Measurements from ENCODE around the gene CBX8. TPM values are rescaled to one million over a fixed set of nuclear protein-coding genes. Genes with fewer than 3 reads are reported as not detected.

Gene CBX8
- total RNA-seq, 1 experiment from 2014 or later = 36.6 TPM

- CTCF ChIA-PET = interaction anchor here (1.7 kb wide), 1 partner anchor 12 kb away, joined by 7 read pairs; the partner anchor contains the start of gene CBX8
- peaks cover 5% of the 10 kb centered on the region for H3K4me1 Mint-ChIP-seq (ENCODE audit: low read depth, unreplicated experiment)
Measured at GRCh38 chr17:79785017-79785899, 11.6 kb downstream of the CBX8 start.

GRCh38 chr17:79784353-79785016 is 12.4 kb downstream of the CBX8 start:
- no peak overlapping the region for H3K27ac Mint-ChIP-seq (ENCODE audit: unreplicated experiment)
- no peaks in the 10 kb centered on the region for H3K27me3 Mint-ChIP-seq (ENCODE audit: insufficient read depth, unreplicated experiment)
- intact Hi-C loops (cut with micrococcal nuclease; ENCODE audit: unreplicated experiment) = no loop called here
- Histone ChIP-seq H3K36me3 (ENCODE audit: control insufficient read depth, insufficient read depth, low read length) (0 out of 2 replicates have a peak, but pooled peaks cover 1% of the 10 kb centered on the region), H3K4me3 (ENCODE audit: low read depth, low read length) (no peak overlapping the region), H3K27me3 (replicated peaks; ENCODE audit: control insufficient read depth, insufficient read depth, low read length) (no peaks in the 10 kb centered on the region), H3K4me1 (peaks cover 2% of the 10 kb centered on the region; the same call in 1 of the 2 replicates), H3K9me3 (no peaks in the 10 kb centered on the region)
- POLR2A ChIA-PET = interaction anchor here (1.6 kb wide), 1 partner anchor 12 kb away, joined by 16 read pairs; the partner anchor contains the start of gene CBX8
- CTCF ChIA-PET = no interaction called here
- peaks cover 7% of the 10 kb centered on the region for H3K4me1 Mint-ChIP-seq (ENCODE audit: low read depth, unreplicated experiment)
- no peaks in the 10 kb centered on the region for H3K9me3 Mint-ChIP-seq (ENCODE audit: unreplicated experiment)
- BruUV-seq (replicated peaks) = no TSS peak
- TF ChIP-seq CTCF (IDR thresholded peaks at IDR 0.05; ENCODE audit: insufficient read depth in 1 of 2, low read depth in 1 of 2, low read length in 1 of 2, severe bottlenecking in 1 of 2, unreplicated experiment in 1 of 2) = no peak
- no peak overlapping the region for H3K4me3 Mint-ChIP-seq (ENCODE audit: unreplicated experiment)
- peaks cover 61% of the 10 kb centered on the region for H3K36me3 Mint-ChIP-seq (ENCODE audit: insufficient read depth, unreplicated experiment)
- DNase-seq = no peak

More at GRCh38 chr17:79785017-79785899, 11.6 kb downstream of the CBX8 start:
- H3K36me3 ChIP-seq (ENCODE audit: control insufficient read depth, insufficient read depth, low read length) = no peaks in the 10 kb centered on the region
- no peak for DNase-seq
- Mint-ChIP-seq H3K4me3 (ENCODE audit: unreplicated experiment) (no peak overlapping the region), H3K27me3 (ENCODE audit: insufficient read depth, unreplicated experiment) (no peaks in the 10 kb centered on the region), H3K36me3 (ENCODE audit: insufficient read depth, unreplicated experiment) (peaks cover 57% of the 10 kb centered on the region), H3K27ac (ENCODE audit: unreplicated experiment) (no peak overlapping the region), H3K9me3 (ENCODE audit: unreplicated experiment) (no peaks in the 10 kb centered on the region)
- TF ChIP-seq CTCF (IDR thresholded peaks at IDR 0.05; ENCODE audit: insufficient read depth in 1 of 2, low read depth in 1 of 2, low read length in 1 of 2, severe bottlenecking in 1 of 2, unreplicated experiment in 1 of 2) = no peak
- POLR2A ChIA-PET = interaction anchor here (1.6 kb wide), 1 partner anchor 12 kb away, joined by 16 read pairs; the partner anchor contains the start of gene CBX8
- H3K4me1 ChIP-seq = no peaks in the 10 kb centered on the region
- intact Hi-C loops (cut with micrococcal nuclease; ENCODE audit: unreplicated experiment) = no loop called here
- H3K27me3 ChIP-seq (replicated peaks; ENCODE audit: control insufficient read depth, insufficient read depth, low read length) = no peaks in the 10 kb centered on the region
- no TSS peak for BruUV-seq (replicated peaks)
- H3K4me3 ChIP-seq (ENCODE audit: low read depth, low read length) = no peak overlapping the region
- no peaks in the 10 kb centered on the region for H3K9me3 ChIP-seq

- Mint-ChIP-seq H3K36me3 (ENCODE audit: insufficient read depth, unreplicated experiment) (peaks cover 58% of the 10 kb centered on the region), H3K4me1 (ENCODE audit: low read depth, unreplicated experiment) (peaks cover 7% of the 10 kb centered on the region), H3K4me3 (ENCODE audit: unreplicated experiment) (no peak overlapping the region), H3K27me3 (ENCODE audit: insufficient read depth, unreplicated experiment) (no peaks in the 10 kb centered on the region), H3K9me3 (ENCODE audit: unreplicated experiment) (no peaks in the 10 kb centered on the region), H3K27ac (ENCODE audit: unreplicated experiment) (no peak overlapping the region)
- CTCF ChIA-PET = no interaction called here
- no peak for TF ChIP-seq CTCF (IDR thresholded peaks at IDR 0.05; ENCODE audit: insufficient read depth in 1 of 2, low read depth in 1 of 2, low read length in 1 of 2, severe bottlenecking in 1 of 2, unreplicated experiment in 1 of 2)
- BruUV-seq (replicated peaks) = no TSS peak
- DNase-seq = no peak
- H3K4me3 ChIP-seq (ENCODE audit: low read depth, low read length) = no peak overlapping the region
- H3K27me3 ChIP-seq (replicated peaks; ENCODE audit: control insufficient read depth, insufficient read depth, low read length) = no peaks in the 10 kb centered on the region
- H3K36me3 ChIP-seq (ENCODE audit: control insufficient read depth, insufficient read depth, low read length) = 0 out of 2 replicates have a peak, but pooled peaks cover 1% of the 10 kb centered on the region
- intact Hi-C loops (cut with micrococcal nuclease; ENCODE audit: unreplicated experiment) = no loop called here
- POLR2A ChIA-PET = interaction anchor here (1.6 kb wide), 1 partner anchor 13 kb away, joined by 16 read pairs; the partner anchor contains the start of gene CBX8
- peaks cover 8% of the 10 kb centered on the region for H3K4me1 ChIP-seq
- H3K9me3 ChIP-seq = no peaks in the 10 kb centered on the region
Measured at GRCh38 chr17:79783891-79784290, 13.0 kb downstream of the CBX8 start.

Data from Caco-2 (cell line).